Activated T-helper 2 cell treated with anti-CD3 and anti-CD28 coated beads, Interferon-gamma antibody, Interleukin-2, Interleukin-4, amounts not matched to agents 10 μg/mL and 5 μg/mL and 100 μg/mL, durations not matched to agents 14 hours and 24 hours and 36 hours (primary cell): ENCODE data around the gene OR4D1. TPM values are rescaled to one million over a fixed set of nuclear protein-coding genes. Genes with fewer than 3 reads are reported as not detected.

ENCODE experiments used
- DNase-seq: peaks from one replicate; pipeline ENCODE4 v3.0.0; 2021; ENCODE audit warnings: low spot score
- H3K27ac Mint-ChIP-seq: one replicate; pipeline ENCODE4 v1.8.0; 2021; ENCODE audit warnings: mixed read lengths
- H3K27me3 Mint-ChIP-seq: one replicate; pipeline ENCODE4 v1.8.0; 2021; ENCODE audit warnings: low read depth, mixed read lengths
- H3K36me3 Mint-ChIP-seq: one replicate; pipeline ENCODE4 v1.8.0; 2021; ENCODE audit warnings: low read depth, mixed read lengths
- H3K4me1 Mint-ChIP-seq: one replicate; pipeline ENCODE4 v1.8.0; 2021; ENCODE audit warnings: low read depth, mixed read lengths
- H3K4me3 Mint-ChIP-seq: one replicate; pipeline ENCODE4 v1.8.0; 2021; ENCODE audit warnings: low read depth, mild to moderate bottlenecking, moderate library complexity, mixed read lengths
- H3K9me3 Mint-ChIP-seq: one replicate; pipeline ENCODE4 v1.8.0; 2021; ENCODE audit warnings: mixed read lengths
- intact Hi-C: fragments of 100-400 bp; cut with micrococcal nuclease; formaldehyde crosslinking; loops from one replicate; pipeline ENCODE4 v1.15.1; 2023
- total RNA-seq: library from RNA; stranded (reverse); gene quantifications from 2 replicates; pipeline ENCODE4 v1.2.3, GENCODE V29; 2022

OR4D1 gene
- total RNA-seq, 1 donor from 2014 or later: 0.09 TPM

GRCh38 chr17:58208344-58208743 lies 60.2 kb downstream of the OR4D1 start:
- Mint-ChIP-seq H3K36me3 (peaks cover 13% of the 10 kb centered on the region), H3K4me3 (no peak overlapping the region), H3K27ac (no peak overlapping the region), H3K27me3 (no peaks in the 10 kb centered on the region), H3K4me1 (no peaks in the 10 kb centered on the region), H3K9me3 (no peaks in the 10 kb centered on the region)
- DNase-seq: no peak
- intact Hi-C loops: no loop called here

Other genes starting within 250 kb of the OR4D1 start
- 0.30 and 0.34 TPM in 2 replicates for gene CUEDC1, start 193.0 kb upstream of the OR4D1 start, total RNA-seq
- gene VEZF1, start 160.1 kb upstream of the OR4D1 start, total RNA-seq: 37.1 and 38.7 TPM in 2 replicates
- 448 and 450 TPM in 2 replicates for gene SRSF1, start 141.1 kb upstream of the OR4D1 start, total RNA-seq
- 33.3 and 33.6 TPM in 2 replicates for gene DYNLL2, start 65.0 kb upstream of the OR4D1 start, total RNA-seq
- not detected in 2 replicates for gene OR4D2, start 18.6 kb downstream of the OR4D1 start, total RNA-seq
- not detected in 2 replicates for gene EPX, start 44.3 kb downstream of the OR4D1 start, total RNA-seq
- gene MKS1, start 70.9 kb downstream of the OR4D1 start, total RNA-seq: 18.8 and 20.5 TPM in 2 replicates
- gene LPO, start 90.2 kb downstream of the OR4D1 start, total RNA-seq: not detected in 2 replicates
- gene MPO, start 132.6 kb downstream of the OR4D1 start, total RNA-seq: not detected in 2 replicates
- gene TSPOAP1, start 180.4 kb downstream of the OR4D1 start, total RNA-seq: 21.9 and 22.3 TPM in 2 replicates
- 153 and 160 TPM in 2 replicates for gene SUPT4H1, start 203.8 kb downstream of the OR4D1 start, total RNA-seq